Mucosa of stomach (tissue), 1 donor: Measurements from ENCODE around the gene LGI2.

Experiments
- H3K27me3 ChIP-seq: one replicate; pipeline ENCODE4 v1.7.0; 2013; ENCODE audit warnings: mild to moderate bottlenecking, low read length; ENCODE audit not compliant: control insufficient read depth, insufficient read depth
- H3K36me3 ChIP-seq: one replicate; pipeline ENCODE4 v1.7.0; 2013; ENCODE audit warnings: low read length; ENCODE audit not compliant: control insufficient read depth, insufficient read depth
- H3K4me1 ChIP-seq: one replicate; pipeline ENCODE4 v1.7.0; 2013; ENCODE audit warnings: mild to moderate bottlenecking, low read length; ENCODE audit not compliant: control insufficient read depth, insufficient read depth
- H3K4me3 ChIP-seq: one replicate; pipeline ENCODE4 v1.7.0; 2013; ENCODE audit warnings: low read length
- H3K9ac ChIP-seq: one replicate; pipeline ENCODE4 v1.7.0; 2013; ENCODE audit warnings: mild to moderate bottlenecking, low read length, moderate library complexity
- H3K9me3 ChIP-seq: one replicate; pipeline ENCODE4 v1.7.0; 2013; ENCODE audit warnings: mild to moderate bottlenecking, low read length, moderate library complexity; ENCODE audit not compliant: control insufficient read depth
- donor health status: Pancreatic carcinoma.

Gene LGI2

DNA sequence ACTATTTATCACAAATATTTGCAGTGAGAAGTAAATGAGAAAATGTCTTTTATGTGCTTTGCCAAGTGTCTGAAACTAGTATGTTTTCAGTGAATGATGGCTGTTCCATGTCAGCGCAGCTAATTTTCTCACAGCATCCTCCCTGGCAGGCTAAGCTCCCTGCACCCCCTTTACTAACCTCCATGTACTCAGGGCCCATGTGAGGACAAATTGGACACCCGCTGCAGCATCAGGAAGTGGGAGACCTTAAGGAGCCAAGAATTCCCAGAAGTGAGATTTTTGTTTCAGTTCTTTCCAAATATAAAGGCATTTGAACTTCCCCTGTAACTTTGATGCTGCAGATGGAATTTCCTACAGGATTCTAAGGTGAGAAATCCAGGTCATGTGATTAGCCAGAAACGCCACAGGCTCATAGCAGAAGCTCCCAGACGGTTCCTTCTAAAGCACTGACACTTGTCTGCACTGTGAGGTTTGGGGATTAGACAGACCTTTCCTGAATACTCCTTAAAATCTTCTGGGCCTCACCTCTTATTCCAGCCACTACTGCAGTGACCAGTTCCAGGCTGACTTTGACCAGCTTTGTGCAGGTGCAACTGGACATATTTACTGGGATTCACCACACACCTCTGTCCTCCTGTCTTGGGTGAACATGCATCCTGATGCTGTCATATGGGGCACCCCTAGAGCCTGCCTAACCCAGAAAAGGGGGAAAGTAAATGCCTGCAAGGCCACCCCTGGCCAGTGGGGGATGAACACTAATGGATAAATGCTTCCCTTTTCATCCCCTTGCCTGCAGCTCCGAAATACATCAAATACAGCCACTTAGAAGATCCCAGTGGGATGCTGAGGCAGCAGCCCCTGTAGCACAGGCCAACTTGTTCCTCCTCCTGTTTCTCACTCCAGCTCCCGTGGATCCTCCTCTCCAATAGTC is 45.9 kb downstream of the LGI2 start:
- no peak overlapping the region for H3K4me3 ChIP-seq
- no peaks in the 10 kb centered on the region for H3K36me3 ChIP-seq
- H3K27me3 ChIP-seq: no peaks in the 10 kb centered on the region
- no peaks in the 10 kb centered on the region for H3K9me3 ChIP-seq
- H3K9ac ChIP-seq: no peak overlapping the region
- no peaks in the 10 kb centered on the region for H3K4me1 ChIP-seq

DNA sequence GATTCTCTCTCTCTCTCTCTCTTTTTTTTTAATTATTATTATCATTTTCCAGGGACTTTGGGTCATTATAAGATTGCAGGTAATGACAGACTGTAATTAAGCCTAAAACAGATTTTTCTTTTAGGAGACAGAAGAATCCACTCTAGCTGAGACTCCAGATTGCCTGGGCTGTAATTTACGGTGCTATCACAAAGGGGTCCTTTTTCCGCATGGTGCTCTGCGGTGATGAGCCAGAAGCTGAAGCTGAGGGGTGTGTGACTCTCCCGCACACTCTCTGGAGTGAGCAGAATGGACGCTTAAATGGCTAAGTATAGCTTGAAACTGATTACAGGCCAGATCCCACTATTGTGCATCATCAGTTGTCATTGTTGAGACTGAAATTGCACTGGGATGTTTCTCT is 50.0 kb downstream of the LGI2 start:
- no peaks in the 10 kb centered on the region for H3K27me3 ChIP-seq
- no peak overlapping the region for H3K9ac ChIP-seq

DNA sequence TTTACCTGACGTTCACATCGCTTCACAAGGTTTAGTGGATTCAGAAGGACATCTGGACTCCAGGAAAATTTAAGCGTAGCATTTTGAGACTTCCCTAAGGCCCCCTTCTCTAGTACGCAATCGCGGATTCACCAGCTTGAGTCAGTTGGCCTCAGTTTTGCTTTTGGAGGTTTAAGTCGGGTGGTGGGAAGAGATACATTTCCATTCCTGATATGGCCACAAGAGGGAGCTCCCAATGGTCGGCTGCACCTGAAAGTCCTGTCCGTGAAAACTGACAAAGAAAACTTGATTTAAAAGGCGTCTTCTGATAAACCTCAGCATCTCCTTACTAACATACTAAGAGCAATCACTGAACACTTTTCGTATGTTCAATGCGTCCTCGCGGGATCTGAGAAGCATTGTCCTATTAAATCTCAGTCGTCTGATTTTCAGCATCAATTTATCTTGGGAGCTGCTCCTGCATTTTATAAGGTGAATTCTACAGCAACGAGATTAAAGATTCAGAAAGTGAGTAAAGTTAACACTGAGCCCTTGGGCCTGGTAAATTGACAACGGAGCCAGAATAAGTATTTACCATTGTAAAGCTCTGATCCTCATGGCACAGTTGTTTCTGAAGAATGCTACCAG is 50.6 kb downstream of the LGI2 start:
- Histone ChIP-seq H3K27me3 (no peaks in the 10 kb centered on the region), H3K4me1 (no peaks in the 10 kb centered on the region), H3K4me3 (no peak overlapping the region), H3K36me3 (no peaks in the 10 kb centered on the region), H3K9me3 (no peaks in the 10 kb centered on the region), H3K9ac (peak overlapping the region; percentile 24)

More for the DNA sequence above, 50.0 kb downstream of the LGI2 start:
- H3K9me3 ChIP-seq: no peaks in the 10 kb centered on the region
- H3K4me3 ChIP-seq: no peak overlapping the region
- H3K4me1 ChIP-seq: no peaks in the 10 kb centered on the region
- no peaks in the 10 kb centered on the region for H3K36me3 ChIP-seq

DNA sequence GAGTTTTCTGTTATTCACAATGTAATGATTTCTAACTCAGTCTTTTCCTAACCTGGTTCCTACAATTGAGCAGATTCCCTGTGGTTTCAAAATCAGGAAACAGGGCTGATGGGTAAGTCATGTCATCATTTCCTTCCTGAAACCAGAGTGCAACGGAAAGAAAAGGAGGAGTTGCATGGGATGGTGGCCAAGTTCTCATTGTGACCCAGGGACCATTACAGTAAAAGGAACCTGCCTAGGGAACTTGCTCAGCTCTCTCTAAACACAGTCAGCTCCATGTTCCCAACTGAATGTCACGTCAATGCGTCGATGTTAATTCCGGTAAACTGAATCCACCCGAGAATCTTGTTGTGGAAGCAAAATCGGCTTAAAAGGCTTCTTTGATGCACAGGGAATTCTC is 51.2 kb downstream of the LGI2 start:
- no peak overlapping the region for H3K4me3 ChIP-seq
- H3K9ac ChIP-seq: no peak overlapping the region
- no peaks in the 10 kb centered on the region for H3K4me1 ChIP-seq
- H3K9me3 ChIP-seq: no peaks in the 10 kb centered on the region
- no peaks in the 10 kb centered on the region for H3K27me3 ChIP-seq
- no peaks in the 10 kb centered on the region for H3K36me3 ChIP-seq

DNA sequence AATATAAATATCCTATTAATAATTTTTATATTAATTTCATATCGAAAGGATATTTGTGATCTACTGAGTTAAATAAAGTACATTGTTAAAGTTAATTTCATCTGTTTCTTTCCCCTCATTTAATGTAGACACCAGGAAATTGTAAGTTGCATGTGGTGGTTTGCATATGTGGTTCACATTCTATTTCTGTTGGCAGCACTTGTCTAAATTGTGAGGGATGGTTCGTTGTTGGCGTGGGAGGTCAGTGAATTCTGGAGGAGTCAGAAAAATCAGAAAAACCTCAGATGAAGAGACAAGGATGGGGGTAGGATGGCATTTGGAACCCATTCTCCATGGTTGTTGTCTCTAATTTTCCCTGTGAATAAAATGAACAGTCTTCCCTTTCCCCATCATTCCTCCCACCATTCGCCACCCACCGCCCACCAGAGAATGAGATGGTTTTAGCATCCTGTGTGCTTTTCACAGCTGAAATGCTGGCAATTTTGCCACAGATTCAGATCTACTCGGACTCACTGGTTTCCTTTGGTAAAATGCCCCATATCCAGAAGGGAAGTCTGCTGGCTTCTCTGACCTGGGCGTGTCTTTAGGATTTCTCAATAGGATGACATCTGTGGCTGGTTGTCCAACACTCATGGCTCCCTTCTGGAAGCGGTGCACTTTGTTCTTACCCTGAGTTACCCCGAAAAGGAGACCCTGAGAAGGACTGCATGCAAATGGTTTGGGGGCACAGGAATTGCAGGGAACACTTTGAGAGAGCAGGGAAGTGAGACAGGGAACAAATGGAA is 52.3 kb downstream of the LGI2 start:
- no peaks in the 10 kb centered on the region for H3K9me3 ChIP-seq
- no peak overlapping the region for H3K9ac ChIP-seq
- H3K4me3 ChIP-seq: no peak overlapping the region
- H3K27me3 ChIP-seq: no peaks in the 10 kb centered on the region
- H3K4me1 ChIP-seq: no peaks in the 10 kb centered on the region
- H3K36me3 ChIP-seq: no peaks in the 10 kb centered on the region

DNA sequence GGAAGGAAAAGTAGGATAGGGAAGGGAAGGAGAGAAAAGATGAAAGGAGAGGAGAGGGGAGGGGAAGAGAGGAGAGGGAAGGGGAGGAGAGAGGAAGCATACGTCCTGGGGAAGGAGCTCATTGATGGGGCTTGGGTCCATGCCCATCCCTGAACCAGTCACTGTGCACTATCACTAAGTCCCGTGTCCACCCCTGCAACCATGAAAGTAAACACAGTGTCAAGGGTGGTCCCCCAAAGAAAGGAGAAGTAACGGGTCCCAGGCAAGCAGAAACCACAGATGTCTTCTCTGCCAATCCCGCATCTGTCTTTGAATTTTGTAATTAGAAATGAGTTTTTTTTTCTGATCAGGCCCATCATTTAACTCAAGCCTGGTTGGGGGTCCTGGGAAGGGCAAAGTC is 55.2 kb downstream of the LGI2 start:
- Histone ChIP-seq H3K27me3 (no peaks in the 10 kb centered on the region), H3K9ac (no peak overlapping the region), H3K4me1 (no peaks in the 10 kb centered on the region), H3K36me3 (no peaks in the 10 kb centered on the region), H3K4me3 (no peak overlapping the region), H3K9me3 (no peaks in the 10 kb centered on the region)

DNA sequence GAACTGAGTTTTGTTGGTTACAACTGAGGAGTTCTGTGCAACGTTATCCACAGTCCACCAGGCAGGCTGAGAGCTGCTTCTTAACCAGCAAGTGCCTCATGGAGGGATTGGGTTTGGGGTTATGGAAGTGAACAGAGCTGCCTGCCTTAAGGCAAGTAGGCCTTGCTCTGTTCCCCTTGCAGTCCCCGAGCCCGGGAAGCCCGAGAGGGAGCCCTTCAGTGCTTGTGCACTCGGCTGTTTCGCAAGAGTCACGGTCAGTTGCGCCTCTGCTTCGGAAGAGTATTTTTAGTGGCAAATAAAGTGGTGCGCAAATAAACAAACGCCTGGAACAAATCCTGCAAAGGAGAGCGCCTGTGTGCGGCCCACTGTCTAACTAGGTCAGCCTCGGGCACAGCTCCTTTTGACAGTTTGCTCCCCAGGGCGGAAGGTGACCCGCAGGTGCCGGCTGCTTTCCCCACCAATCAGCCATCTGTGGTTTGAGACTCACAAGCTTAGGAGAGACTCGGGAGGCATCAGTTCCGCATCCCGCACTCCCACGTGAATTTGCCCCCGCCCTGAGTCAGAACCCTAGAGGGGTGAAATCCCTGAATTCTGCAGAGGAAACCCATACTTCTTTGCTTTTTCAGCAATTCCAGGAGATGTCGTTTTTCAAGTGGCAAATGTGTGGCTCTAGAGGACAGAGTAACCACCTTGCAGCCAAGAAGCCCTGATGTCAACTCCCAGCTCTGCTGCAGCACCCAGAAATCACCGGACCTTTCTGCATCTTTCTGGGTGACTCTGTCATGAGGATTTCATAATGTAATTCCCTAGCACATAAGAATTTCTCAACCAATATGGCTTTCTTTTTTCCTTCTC is 56.8 kb downstream of the LGI2 start:
- no peaks in the 10 kb centered on the region for H3K27me3 ChIP-seq
- no peak overlapping the region for H3K4me3 ChIP-seq
- no peak overlapping the region for H3K9ac ChIP-seq
- H3K4me1 ChIP-seq: no peaks in the 10 kb centered on the region
- no peaks in the 10 kb centered on the region for H3K9me3 ChIP-seq
- H3K36me3 ChIP-seq: no peaks in the 10 kb centered on the region

DNA sequence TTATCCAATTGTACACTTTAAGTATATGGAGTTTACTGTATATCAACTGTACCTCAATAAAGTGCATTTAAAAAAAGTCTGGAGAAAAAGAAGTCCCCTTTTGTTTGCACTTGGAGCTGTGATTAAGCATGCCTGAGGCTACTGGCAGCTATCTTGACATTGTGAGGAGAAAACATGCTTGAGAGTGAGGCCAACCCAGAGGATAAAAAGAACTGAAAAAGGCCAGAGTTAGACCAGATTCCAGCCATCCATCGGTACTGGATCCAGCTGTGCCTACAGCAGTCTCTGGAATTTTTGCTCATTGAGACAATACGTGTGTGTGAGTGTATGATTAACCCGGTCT is 57.4 kb downstream of the LGI2 start:
- H3K36me3 ChIP-seq: no peaks in the 10 kb centered on the region
- no peaks in the 10 kb centered on the region for H3K4me1 ChIP-seq
- no peak overlapping the region for H3K9ac ChIP-seq
- no peak overlapping the region for H3K4me3 ChIP-seq
- H3K27me3 ChIP-seq: no peaks in the 10 kb centered on the region
- no peaks in the 10 kb centered on the region for H3K9me3 ChIP-seq

DNA sequence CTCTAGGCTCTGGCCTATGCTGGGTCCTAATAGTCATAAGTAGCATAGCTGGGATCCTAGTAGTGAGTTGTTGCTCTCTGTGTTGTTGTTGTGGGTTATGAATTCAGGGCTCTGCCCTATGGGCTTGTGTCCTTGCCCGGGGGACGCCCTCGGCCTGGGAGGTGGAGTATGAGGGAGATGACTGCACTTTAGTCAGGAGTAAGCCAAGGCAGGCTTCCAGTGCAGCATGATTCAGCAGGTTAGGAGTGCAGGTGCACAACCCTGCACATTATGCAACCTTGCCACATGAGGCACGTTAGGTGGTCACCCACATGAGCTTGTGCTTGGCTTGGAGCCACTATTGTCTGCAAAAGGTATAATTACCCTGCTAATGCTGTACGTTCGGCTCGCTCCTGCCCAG is 59.6 kb downstream of the LGI2 start:
- Histone ChIP-seq H3K9me3 (no peaks in the 10 kb centered on the region), H3K4me1 (no peaks in the 10 kb centered on the region), H3K9ac (no peak overlapping the region), H3K4me3 (no peak overlapping the region), H3K27me3 (no peaks in the 10 kb centered on the region), H3K36me3 (no peaks in the 10 kb centered on the region)

DNA sequence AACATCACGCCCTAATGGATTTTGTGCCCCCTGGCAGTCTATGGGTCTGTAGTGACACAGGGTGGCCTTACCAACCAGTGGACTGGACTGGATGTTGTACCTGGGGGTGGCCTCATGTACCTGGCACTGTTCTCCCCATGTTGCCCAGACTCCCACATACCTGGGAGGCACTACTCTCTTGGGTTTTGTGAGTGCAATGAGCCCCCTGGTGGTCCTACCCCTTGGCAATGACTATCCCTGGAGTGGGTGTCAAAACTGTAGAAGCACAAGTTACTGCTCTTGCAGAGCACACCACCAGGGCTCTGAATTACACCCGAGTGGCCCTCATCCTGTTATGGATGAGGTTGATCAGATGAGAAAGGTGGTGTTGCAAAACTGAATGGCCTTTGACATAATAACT is 60.1 kb downstream of the LGI2 start:
- H3K36me3 ChIP-seq: no peaks in the 10 kb centered on the region
- H3K4me1 ChIP-seq: no peaks in the 10 kb centered on the region
- no peak overlapping the region for H3K4me3 ChIP-seq
- no peaks in the 10 kb centered on the region for H3K27me3 ChIP-seq
- H3K9me3 ChIP-seq: no peaks in the 10 kb centered on the region
- no peak overlapping the region for H3K9ac ChIP-seq

DNA sequence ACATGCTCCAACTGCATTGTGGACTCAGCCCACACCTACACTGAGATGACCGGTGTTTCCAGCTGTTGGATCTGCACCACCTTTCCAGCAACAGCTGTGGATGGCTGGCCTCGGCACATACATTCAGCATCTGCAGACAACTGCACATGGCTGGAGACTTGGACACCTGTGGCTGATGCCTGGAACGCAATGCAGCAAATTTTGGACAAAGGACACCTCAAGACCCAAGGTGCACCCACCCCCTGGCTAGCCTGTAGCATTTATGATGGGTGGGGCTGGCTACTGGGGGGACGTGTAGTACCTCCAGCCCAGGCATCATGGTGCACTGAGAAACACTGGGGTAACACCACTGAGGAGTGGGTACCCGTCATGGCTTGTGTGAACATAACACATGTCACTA is 60.6 kb downstream of the LGI2 start:
- H3K4me1 ChIP-seq: no peaks in the 10 kb centered on the region
- no peaks in the 10 kb centered on the region for H3K9me3 ChIP-seq
- H3K4me3 ChIP-seq: no peak overlapping the region
- H3K36me3 ChIP-seq: no peaks in the 10 kb centered on the region
- H3K27me3 ChIP-seq: no peaks in the 10 kb centered on the region
- H3K9ac ChIP-seq: no peak overlapping the region
